NCI-H345 (cell line): ENCODE results near the gene RPL12.

Experiments used
- DNase-seq: peaks from one replicate; lab custom pipeline; 2025; lab: John Stamatoyannopoulos, UW

Gene RPL12

GRCh38 chr9:127438394-127438793 lies 12.8 kb downstream of the RPL12 start:
- DNase-seq, result no peak

GRCh38 chr9:127437497-127438264 lies 13.5 kb downstream of the RPL12 start:
- DNase-seq, result no peak

GRCh38 chr9:127430415-127430814 lies 20.8 kb downstream of the RPL12 start:
- no peak for DNase-seq

GRCh38 chr9:127428348-127428747 lies 22.9 kb downstream of the RPL12 start:
- no peak for DNase-seq

GRCh38 chr9:127426756-127427155 lies 24.4 kb downstream of the RPL12 start:
- no peak for DNase-seq

- peak; percentile 30 for DNase-seq
Measured at GRCh38 chr9:127424676-127424999, 26.6 kb downstream of the RPL12 start.

- peak; percentile 87 for DNase-seq
Measured at GRCh38 chr9:127423934-127424675, 27.1 kb downstream of the RPL12 start, which contains the start of gene ZNF79. TSS of gene ZNF79 (plus strand) at chr9:127424382. CDS start at chr9:127424788, 406 bp downstream.

GRCh38 chr9:127423476-127423933 lies 27.7 kb downstream of the RPL12 start:
- DNase-seq, result no peak

GRCh38 chr9:127422787-127423186 lies 28.4 kb downstream of the RPL12 start:
- DNase-seq, result no peak

- DNase-seq, result no peak
Measured at GRCh38 chr9:127422133-127422782, 28.9 kb downstream of the RPL12 start.

GRCh38 chr9:127421057-127421456 lies 30.1 kb downstream of the RPL12 start:
- DNase-seq, result no peak

- DNase-seq, result no peak
Measured at GRCh38 chr9:127419348-127419747, 31.9 kb downstream of the RPL12 start.

- peak; percentile 23 for DNase-seq
Measured at GRCh38 chr9:127418037-127418471, 33.2 kb downstream of the RPL12 start.

- peak; percentile 49 for DNase-seq
Measured at GRCh38 chr9:127417131-127418036, 33.8 kb downstream of the RPL12 start.

GRCh38 chr9:127415657-127416056 lies 35.5 kb downstream of the RPL12 start:
- DNase-seq, result no peak

GRCh38 chr9:127415141-127415540 lies 36.1 kb downstream of the RPL12 start:
- no peak for DNase-seq

GRCh38 chr9:127411122-127411521 lies 40.1 kb downstream of the RPL12 start:
- DNase-seq, result no peak

- no peak for DNase-seq
Measured at GRCh38 chr9:127407492-127407843, 43.7 kb downstream of the RPL12 start.

- DNase-seq, result no peak
Measured at GRCh38 chr9:127406799-127407491, 44.3 kb downstream of the RPL12 start.

GRCh38 chr9:127405344-127406125 lies 45.7 kb downstream of the RPL12 start:
- DNase-seq, result no peak
